GM21529 (cell line): ENCODE data around the gene ZNF407.
"Not testable (repeated sequence)": the region's sequence is repeated elsewhere in the genome, so short reads cannot be mapped to it uniquely, and the experiment has no call there.

Experiments used
- ATAC-seq: cut with Tn5 transposase; IDR thresholded peaks from one replicate; pipeline ENCODE4 v1.9.1; 2021; ENCODE audit not compliant: unreplicated experiment

The ZNF407 gene

GRCh38 chr18:74597662-74598349 is at the start of gene ZNF407:
Gene ZNF407 (plus strand): TSS chr18:74597870. CDS start chr18:74631020, 33,150 bp downstream.
- peak; percentile 72 for ATAC-seq

GRCh38 chr18:74549591-74550104 is 48.0 kb upstream of the ZNF407 start:
- ATAC-seq: no peak

- no peak for ATAC-seq
Measured at GRCh38 chr18:74550886-74551285, 46.8 kb upstream of the ZNF407 start.

- ATAC-seq: no peak
Measured at GRCh38 chr18:74551452-74551851, 46.2 kb upstream of the ZNF407 start.

GRCh38 chr18:74551936-74552555 is 45.6 kb upstream of the ZNF407 start:
- ATAC-seq: peak; percentile 100

GRCh38 chr18:74556126-74556525 is 41.5 kb upstream of the ZNF407 start:
- no peak for ATAC-seq

GRCh38 chr18:74558096-74558495 is 39.6 kb upstream of the ZNF407 start:
- ATAC-seq: no peak

- ATAC-seq: no peak
Measured at GRCh38 chr18:74562131-74562730, 35.4 kb upstream of the ZNF407 start.

GRCh38 chr18:74562775-74563174 is 34.9 kb upstream of the ZNF407 start:
- ATAC-seq: no peak

- no peak for ATAC-seq
Measured at GRCh38 chr18:74563999-74564398, 33.7 kb upstream of the ZNF407 start.

- ATAC-seq: not testable (repeated sequence)
Measured at GRCh38 chr18:74565164-74565563, 32.5 kb upstream of the ZNF407 start.

GRCh38 chr18:74565993-74566392 is 31.7 kb upstream of the ZNF407 start:
- not testable (repeated sequence) for ATAC-seq

GRCh38 chr18:74567822-74568221 is 29.8 kb upstream of the ZNF407 start:
- ATAC-seq: no peak

GRCh38 chr18:74569401-74569800 is 28.3 kb upstream of the ZNF407 start:
- no peak for ATAC-seq

- ATAC-seq: no peak
Measured at GRCh38 chr18:74570266-74570665, 27.4 kb upstream of the ZNF407 start.

- ATAC-seq: no peak
Measured at GRCh38 chr18:74571895-74572680, 25.6 kb upstream of the ZNF407 start.

GRCh38 chr18:74573053-74573452 is 24.6 kb upstream of the ZNF407 start:
- ATAC-seq: no peak

- no peak for ATAC-seq
Measured at GRCh38 chr18:74574916-74575315, 22.8 kb upstream of the ZNF407 start.

- no peak for ATAC-seq
Measured at GRCh38 chr18:74577019-74577418, 20.7 kb upstream of the ZNF407 start.

GRCh38 chr18:74579496-74580065 is 18.1 kb upstream of the ZNF407 start:
- ATAC-seq: no peak

- no peak for ATAC-seq
Measured at GRCh38 chr18:74582642-74583041, 15.0 kb upstream of the ZNF407 start.
